ENCODE measurements around the gene CHRD. TPM values are rescaled to one million over a fixed set of nuclear protein-coding genes. Genes with fewer than 3 reads are reported as not detected.

The CHRD gene
- total RNA-seq, 1 experiment from 2014 or later = 0.42 TPM

DNA sequence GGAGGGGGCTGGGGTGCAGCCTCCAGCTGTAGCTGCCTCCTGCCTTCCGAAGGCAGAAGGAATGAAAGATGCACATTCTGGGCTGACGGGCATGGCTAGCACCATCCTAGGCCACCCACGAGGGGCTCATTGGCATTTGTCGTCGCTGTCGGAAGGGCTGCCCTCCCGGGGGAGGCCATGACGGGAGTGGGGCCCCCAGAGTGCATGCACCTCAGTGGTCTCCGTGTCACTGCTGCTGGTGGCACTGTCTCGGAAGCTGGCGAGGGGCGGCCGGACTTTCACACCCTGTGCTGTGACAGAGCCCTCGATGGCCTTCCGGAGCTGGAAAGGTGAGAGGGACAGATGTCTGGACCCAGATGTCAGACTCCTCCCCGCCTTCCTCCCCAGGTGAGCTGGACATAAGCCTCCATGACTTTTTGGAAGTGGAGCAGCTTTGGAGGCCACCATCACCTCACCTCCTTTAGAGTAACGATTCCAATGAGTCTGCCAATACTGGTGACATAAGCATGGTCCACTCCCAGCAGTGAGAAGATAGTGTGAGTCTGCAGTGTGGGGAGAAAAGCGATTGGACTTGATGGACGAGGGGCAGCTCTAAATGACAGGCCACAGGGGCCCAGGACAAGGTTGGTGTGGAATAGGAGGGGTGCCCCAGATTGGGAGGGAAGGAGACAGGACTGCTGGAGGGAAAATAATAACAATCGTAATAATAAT, 33.2 kb upstream of the CHRD start:
- no peak for DNase-seq (ENCODE audit: low read depth)

DNA sequence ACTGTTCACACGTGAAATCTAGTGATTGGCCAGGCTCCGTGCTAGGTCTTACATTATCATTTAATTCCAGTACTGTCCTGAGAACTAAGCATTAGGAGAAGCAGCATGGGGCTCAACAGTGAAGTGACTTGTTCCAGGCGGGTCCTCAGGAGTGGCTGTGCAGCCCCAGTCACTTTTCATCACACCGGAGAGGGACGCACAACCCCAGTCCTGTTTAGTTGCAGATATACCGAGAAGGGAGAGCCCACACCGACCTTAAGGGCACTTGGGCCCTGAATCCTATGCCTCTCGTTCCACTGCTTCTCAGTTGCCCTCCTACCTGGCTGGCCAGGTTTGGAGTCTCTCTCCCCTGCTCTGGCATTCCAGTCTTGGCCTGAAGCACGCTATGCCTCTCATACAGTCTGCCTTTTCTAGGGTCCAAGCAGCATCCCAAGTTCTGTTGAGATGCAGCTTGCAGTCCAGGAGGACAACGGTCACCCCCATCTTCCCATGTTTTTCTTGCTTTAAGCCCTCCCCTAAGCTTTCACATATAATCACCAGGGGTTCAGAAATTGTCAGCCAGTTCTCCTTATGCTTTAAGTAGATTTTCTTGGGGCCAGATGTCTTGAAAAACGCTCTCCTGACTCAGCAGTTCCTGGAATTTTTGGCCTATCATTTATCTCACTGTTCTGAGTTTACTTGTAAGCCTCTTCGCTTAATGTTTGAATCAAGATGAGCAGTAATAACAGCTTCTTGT, 32.4 kb upstream of the CHRD start:
- DNase-seq (ENCODE audit: low read depth) = no peak

DNA sequence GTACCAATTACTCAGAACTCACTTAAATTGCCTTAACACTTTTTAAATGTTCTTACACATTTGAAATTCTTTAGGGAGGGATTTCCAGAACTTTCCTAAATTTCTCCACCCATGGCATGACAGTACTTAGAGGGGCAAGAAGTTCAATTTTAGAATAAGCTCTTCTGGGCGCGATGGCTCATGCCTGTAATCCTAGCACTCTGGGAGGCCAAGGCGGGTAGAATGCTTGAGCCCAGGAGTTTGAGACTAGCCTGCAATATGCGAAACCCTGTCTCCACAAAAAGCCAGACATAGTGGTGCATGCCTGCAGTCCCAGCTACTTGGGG, 31.8 kb upstream of the CHRD start:
- DNase-seq (ENCODE audit: low read depth) = no peak

DNA sequence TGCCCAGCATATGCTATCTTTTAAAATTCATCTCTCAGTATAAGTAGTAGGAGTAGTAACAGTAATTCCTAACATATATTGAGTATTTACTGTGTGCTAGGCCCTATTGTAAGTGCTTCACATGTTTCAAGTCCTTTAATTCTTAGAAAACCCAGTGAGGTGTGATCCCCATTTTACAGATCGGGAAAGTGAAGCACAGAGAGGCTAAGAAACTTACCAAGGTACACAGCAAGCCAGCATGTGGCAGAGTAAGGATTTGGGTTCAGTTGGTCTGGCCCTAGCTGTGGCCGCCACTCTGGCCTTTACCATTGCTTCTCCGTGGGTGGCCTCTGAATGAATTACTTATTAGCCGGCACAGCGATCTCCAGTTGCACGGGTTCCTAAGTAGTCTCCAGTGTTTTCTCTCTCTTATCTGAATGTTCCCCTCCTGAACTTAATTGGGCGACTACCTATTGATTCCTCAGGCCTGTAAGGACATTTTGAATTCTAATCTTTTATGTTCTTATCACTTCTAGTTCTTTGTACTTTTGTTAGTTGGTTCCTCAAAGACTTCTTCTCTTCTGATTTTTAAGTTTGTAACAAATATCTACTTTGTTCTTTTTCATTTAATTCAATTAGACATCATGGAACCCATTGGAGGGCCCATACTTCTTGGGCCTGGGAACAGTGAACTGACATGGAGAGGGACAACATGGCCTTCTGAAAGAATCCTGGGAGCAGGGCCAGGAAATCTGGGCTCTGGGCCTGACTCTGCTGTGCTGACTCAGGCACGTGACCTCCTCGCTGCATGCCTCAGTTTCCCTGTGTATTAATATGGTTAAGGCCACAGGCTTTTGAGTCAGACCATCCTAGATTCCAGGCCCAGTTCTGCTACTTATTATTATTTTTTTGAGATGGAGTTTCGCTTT, 30.0 kb upstream of the CHRD start:
- no peak for DNase-seq (ENCODE audit: low read depth)

DNA sequence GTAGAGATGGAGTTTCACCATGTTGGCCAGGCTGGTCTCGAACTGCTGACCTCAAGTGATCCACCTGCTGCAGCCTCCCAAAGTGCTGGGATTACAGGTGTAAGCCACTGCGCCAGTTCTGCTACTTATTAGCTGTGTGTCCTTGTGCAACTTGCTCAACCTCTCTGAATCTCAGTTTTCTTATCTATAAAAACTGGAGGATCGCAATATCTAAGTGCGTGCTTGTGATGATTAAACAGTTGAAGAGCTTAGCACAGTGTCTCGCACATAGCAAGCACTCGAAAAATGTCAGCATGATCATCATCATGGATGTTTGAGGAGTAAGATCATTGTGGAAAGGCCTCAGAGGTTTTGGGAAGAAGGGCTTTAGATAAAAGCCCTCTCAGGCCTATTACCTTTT, 29.2 kb upstream of the CHRD start:
- DNase-seq (ENCODE audit: low read depth) = no peak

DNA sequence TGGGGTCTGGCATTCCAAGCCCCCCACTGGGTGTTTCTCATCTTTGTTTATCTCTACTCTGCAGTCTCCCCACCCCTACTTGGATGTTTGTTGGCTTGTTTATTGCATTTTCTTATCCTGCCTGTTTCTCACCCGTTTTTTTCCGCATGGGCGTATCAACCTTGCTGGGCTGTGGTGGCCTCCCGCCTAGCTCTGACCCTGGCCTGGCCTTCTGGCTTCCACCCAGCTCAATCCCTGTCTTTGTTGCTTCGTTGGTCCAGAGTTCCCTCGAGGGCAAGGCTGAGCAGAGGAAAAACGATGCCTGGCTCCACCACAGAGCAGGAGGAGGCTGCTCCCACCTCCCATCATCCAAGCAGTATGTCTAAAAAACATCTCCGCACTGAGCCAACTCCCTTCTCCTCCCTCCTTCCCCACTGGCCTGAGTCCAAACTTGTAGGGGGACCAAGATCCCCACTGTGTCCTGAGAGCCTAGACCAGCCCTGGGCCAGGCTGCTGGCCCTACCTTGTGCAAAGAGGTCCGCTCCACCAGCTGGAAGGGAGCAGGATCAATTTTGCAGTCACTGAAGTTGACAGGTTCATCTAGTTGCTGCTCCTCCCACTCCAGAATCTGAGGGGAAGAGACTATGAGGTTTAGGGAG, 28.2 kb upstream of the CHRD start:
- no peak for DNase-seq (ENCODE audit: low read depth)

DNA sequence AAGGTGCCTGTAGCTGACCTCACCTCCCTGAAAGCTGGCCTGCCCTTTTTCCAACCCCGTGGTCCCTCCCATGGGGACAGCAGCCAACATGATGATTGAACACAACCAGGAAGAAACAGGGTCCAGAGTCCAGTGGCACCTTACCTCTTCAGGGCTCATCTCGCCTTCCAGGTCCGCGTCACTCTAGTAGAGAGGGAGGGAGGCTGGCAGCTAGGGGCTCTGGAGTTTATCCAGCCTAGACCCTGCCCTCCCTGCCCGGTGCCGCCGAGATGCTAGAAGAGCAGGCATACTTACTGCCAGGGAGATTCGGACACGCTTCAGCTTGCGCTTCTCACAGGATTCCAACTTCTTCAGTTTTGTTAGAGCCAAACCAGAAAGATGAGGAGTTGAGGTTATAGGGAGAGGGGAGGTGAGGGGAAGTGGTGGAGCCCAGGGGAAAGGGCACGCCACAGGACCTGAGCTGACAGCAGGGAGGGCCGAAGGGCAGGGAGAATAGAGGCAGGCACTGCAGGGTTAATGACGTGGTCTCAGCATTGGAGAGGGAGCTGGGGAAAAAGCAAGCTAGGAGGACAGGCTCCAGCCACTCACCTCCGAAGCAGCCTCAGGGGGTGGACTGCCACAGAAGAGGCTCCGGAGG, 27.6 kb upstream of the CHRD start:
- no peak for DNase-seq (ENCODE audit: low read depth)

DNA sequence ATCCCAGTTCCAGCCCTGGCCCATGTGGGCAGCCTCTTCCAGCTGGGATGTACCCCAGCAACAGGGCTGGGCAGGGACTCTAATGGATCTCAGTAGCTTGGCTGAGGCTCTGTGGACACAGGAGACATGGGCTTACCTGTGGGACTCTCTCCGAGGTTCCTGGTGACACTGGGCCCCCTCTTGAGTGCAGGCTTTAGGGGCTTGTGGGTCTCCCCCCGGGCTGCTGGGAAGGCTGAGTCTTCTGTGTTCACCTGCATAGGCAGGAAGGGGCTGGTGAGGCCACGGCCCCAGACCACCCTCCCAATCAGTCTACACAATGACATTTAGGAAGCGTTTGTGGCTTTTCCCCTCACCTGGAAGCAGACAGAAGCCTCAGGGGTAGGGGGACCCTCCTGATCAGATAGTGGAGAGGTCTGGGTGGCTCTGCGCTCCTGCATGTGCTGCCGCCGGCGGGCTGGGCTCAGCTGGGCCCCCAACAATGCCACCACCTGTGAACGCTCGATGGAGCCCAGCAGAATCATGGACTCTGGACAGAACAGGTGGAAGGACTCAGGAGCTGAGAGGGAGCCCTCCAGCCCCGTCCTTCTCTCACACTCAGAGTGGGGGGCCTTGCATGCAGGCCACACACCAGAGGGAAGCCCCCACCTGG, 26.8 kb upstream of the CHRD start:
- DNase-seq (ENCODE audit: low read depth) = no peak

DNA sequence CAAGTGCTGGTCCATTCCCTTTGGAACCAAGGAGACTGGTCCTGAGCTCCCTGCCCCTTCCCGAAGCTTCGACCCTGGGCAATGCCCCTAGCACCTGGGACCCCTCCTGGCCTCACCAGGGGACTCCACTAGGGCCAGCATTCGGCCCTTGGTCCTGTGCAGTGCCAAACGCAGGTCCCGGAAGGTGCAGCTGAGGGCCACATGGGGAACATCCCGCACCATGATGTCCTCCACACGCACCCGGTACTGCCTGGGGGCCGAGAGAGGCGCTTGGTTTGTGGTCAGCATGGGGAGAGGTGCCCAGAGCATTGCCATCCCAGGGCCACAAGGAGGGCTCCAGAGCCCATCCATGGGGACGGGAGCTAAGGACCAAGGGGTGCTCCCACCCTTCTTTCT, 26.3 kb upstream of the CHRD start:
- DNase-seq (ENCODE audit: low read depth) = no peak

DNA sequence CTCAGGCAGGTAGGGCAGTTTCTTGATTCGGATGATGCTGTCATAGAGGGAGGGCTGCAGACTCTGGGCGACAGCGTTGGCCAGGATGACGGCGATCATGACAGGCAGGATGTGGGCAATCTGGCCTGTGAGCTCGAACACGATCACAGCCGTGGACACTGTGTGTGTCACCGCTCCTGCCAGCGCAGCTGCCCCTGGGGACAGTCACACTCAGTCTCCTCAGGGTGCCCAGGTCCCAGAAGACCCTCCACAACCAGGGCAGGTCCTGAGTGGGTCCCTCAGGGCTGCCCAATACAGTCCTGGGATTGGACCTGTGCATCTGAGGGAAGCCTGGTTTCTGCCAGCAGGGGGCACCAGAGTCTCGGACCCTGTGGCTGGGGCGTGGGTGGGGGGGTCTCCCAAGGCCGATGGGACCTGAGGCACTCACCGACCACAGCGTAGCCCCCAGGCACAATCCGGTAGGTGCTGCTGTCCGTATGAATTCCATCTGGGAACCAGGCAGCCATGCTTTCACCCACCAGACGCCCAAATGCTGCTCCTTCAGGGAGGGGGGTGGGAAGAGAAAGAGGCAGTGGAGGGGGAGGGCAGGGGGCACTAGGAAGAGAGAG, 25.6 kb upstream of the CHRD start:
- DNase-seq (ENCODE audit: low read depth) = no peak

DNA sequence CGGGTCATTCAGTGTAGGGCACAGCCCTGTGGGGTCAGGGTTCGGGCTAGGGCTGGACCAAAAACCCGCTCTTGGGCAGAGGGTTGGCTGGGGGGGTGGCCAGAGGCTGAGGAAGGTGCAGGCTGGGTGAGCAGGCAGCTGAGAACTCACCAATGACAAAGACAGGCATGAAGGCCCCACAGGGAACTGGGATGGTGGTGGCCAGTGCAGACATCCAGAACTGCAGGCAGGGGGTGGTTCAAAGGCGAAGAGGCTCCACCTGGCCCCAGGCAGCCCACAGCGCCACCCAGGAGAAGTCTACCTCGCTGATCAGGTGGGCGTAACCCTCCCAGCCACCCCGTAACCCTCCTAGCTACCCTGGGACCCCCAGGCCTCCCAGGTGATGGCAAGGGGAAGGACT, 25.1 kb upstream of the CHRD start:
- DNase-seq (ENCODE audit: low read depth) = no peak

DNA sequence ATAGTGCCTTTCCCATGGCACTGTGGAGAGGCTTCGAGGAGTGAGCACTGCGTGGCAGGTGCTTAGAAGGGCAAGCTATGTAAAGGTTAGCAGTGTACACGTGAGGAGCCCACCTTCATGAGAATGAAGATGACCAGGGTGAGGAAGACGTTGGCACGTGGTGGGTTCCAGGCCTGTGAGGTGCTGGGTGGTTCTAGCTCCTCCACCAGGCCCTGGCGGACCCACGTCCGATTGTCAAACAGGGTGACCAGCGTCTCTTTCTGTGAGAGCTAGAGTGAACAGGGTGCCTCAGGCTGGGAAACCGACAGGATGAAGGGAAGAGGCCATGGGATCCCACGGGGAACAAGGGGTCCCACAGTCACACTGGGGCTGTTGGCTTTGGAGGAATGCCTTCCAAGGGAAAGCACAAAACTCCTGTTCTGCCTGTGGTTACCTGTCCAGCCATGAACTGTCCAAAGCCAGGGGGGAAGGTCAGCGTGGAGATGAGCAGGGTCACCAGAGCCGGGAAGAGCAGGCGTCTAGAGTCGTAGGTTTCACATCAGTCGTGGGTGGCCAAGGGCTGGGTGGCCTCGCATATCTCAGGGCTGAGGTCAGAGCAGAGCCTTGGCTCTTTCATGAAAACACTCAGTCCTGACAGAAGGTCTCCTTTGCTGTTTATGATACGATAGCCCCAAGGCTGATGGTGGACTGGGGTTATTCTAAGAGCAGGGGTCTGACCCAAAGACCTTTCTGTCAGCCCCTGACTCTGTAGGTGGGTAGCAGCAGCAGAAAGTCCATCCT, 24.4 kb upstream of the CHRD start:
- no peak for DNase-seq (ENCODE audit: low read depth)

DNA sequence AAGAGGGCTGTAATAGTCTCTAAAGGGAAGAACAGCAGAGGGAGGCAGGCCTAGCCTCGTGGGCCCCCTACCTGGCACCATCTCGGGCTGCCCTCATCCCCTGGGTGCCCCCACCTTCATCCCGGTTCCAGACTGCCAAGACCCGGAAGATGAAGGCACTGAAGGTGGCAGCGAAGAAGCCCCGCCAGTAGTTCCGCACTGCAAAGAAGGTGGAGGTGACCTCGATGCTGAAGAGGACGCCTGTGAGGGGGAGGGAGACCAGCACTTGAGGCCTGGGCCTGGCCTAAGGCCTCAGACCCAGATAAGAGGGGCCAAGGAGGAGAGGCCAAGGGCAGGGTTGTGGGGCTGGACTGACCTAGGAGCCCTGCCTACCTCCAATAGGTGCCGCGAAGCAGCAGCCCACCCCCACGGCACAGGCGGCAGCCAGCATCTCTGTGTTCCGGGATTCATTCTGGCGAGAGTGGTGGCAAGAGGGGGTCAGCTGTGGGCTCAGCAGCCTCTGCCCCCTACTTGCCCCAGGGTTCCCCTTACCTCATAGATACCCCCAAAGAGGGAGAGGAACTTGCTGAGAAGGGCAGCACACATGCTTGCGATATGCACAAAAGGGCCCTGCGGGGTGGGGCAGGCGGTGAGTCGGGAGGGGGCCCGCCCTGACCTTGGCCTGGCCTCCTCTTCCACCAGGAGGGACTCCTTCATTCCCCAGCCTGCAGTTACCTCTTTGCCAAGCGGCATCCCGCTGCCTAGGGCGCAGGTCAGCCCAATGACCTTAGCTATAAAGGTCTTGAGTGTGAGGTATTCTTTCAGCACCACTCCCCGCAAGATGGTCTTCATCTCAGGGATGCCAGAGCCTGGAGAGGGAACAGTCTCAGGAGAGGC, 22.4 kb upstream of the CHRD start:
- DNase-seq (ENCODE audit: low read depth) = no peak

DNA sequence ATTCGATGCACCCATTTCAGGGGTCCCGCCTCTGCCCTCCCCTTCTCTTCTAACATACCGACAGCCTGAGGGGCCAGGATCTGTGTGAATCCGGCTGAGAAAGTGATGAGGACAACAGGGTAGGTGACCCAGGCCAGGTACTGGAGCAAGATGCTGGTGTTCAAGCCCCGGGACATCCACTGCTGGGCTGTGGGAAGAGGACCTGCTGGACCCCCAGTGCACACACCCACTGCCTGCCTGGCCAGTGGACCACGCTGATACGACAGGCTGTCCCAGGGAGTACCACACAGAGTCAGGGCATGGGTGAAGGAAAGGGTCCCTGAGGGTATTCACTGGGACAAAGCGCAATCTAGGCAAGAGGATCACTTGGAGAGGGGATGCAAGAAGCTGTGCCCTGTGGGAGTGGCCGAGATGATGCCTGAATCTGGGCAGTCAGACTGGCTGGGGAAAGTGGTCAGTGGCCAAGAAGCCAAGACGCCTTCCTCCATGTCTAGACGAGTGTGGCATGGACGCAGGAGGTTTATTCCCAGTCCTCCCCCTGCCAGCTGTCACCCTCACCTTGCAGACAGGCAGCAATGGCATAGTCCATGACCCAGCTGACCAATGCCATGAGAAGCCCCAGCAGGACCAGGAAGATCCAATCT, 21.6 kb upstream of the CHRD start:
- no peak for DNase-seq (ENCODE audit: low read depth)

DNA sequence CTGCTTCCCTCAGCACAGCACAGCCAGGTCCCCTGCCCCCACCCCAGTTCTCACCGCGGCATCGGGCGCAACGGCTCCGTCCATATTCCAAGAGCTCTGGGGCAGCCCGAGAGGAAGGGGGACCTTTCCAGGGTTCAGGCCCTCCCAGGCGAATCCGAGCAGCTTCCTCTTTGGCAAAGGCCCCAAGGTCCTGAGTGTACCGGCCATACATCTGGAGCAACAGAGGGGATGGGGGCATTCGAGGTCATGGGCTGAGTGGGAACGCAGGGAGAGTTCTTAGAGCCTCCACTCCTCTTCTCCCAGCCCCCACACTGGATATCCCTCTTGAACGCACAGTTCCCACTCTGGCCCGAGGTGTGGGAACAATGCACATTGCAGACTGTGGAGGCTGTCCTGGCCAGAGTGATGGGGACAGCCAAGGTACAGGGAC, 20.9 kb upstream of the CHRD start:
- no peak for DNase-seq (ENCODE audit: low read depth)

DNA sequence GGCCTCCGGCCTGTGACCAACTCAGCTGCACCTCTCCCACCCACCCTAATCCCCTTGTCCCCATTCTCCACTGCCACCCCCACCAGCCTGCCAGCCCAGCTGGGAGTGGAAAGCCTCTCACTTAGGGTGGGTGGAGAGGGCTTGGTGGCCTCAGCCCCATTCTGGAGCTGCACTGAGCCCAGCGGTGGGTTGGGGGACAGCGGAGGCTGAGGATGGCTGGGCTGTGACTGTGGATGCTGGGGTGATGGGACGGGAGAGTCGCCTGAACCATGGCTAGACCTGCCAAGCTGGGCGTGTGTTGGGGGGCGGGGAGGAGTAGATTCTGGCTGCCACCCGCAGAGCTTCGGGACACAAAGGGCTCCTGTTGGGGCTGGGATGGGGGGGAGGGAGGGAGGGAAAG, 20.2 kb upstream of the CHRD start:
- no peak for DNase-seq (ENCODE audit: low read depth)

DNA sequence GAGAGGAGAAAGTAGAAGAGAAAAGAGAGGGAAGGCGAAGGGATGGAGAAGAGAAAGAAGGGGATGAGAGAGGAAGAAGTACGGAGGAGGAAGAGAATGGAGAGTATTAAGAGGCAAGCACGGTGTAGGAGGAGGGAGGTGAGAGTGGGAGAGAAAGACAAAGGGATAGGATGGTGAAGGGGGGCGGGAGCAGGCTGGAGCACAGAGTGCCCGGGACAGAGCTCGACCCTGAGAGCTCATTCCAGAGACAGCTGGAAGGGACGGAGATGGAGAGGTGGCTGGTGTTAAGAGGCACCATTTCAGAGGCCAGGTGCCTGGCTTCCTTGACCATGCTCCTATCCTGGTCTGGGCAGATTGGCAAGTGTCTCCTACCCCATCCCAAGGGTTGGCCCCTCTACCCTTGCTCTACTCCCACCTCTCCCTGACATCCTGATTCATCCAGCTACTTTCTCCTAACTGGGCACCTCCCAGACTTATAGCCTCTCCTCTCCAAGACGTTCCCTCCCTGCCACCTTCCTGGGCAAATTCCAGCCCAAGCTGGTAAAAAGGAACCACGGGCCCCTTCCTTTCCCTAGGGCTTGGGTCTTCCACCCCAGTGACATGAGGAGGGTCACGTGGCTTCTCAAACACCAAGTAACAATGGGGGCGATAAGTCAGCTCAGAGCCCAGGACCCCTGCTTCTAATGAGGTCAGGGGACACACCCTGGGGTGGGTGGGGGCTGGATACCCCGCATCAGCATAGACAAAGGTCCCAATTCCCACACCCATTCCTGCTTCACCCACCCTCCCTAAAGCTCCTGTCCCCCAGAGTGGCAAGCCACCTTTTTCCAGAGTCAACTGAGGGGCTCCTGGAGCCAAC, 19.6 kb upstream of the CHRD start:
- DNase-seq (ENCODE audit: low read depth) = no peak

Measured in M059J (cell line).